Measurements from ENCODE around the gene CARS2. TPM values are rescaled to one million over a fixed set of nuclear protein-coding genes. Genes with fewer than 3 reads are reported as not detected.

CARS2 gene
- total RNA-seq, 6 experiments from 2014 or later: 22.0 to 53.2 (median 27.3) TPM

DNA sequence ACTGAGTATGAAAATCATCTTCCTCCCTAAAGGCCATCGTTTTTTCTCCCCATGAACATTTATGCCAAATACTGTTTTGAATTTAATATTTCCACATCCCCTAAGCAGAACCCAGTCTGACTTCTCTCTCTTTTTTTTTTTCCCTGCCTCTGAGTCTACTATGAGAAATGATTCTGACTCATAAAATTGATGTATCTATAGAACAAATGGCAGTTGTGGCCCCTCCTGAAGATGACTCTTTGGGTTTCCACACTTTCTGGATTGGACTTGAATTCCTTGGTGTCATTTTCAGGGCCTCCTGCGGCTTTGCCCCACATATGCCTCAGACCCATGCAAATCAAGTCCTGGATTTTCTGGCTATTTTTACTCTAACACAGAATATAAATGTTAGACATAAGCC lies 113.3 kb downstream of the CARS2 start:
- H3K36me3 ChIP-seq: no peaks in the 10 kb centered on the region
- H3K4me3 ChIP-seq: no peak overlapping the region
- ATAC-seq (no peak), DNase-seq (no peak)
- H3K9me3 ChIP-seq: no peaks in the 10 kb centered on the region
- no peak overlapping the region for H3K27ac ChIP-seq
- TF ChIP-seq, protein P1, sequence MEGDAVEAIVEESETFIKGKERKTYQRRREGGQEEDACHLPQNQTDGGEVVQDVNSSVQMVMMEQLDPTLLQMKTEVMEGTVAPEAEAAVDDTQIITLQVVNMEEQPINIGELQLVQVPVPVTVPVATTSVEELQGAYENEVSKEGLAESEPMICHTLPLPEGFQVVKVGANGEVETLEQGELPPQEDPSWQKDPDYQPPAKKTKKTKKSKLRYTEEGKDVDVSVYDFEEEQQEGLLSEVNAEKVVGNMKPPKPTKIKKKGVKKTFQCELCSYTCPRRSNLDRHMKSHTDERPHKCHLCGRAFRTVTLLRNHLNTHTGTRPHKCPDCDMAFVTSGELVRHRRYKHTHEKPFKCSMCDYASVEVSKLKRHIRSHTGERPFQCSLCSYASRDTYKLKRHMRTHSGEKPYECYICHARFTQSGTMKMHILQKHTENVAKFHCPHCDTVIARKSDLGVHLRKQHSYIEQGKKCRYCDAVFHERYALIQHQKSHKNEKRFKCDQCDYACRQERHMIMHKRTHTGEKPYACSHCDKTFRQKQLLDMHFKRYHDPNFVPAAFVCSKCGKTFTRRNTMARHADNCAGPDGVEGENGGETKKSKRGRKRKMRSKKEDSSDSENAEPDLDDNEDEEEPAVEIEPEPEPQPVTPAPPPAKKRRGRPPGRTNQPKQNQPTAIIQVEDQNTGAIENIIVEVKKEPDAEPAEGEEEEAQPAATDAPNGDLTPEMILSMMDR (IDR thresholded peaks at IDR 0.05): no peak
- no peak for TF ChIP-seq POLR2A (IDR thresholded peaks at IDR 0.05)
- H3K27me3 ChIP-seq: no peaks in the 10 kb centered on the region
- H3K4me1 ChIP-seq: no peaks in the 10 kb centered on the region
- intact Hi-C loops (cut with DNase I): loop anchor here (10.0 kb wide), 2 partner anchors 222 to 452 kb away; no protein-coding TSS in a partner anchor
- 61% methylated on average over 2 of the region's 2 CpGs for WGBS (ENCODE audit: insufficient coverage, low coverage, low lambda C conversion rate, missing lambda C conversion rate)

Other genes starting within 250 kb of the CARS2 start
- 10 to 100 TPM; 12.5 to 47.2 (median 36.3) TPM for gene RAB20, start 144.4 kb downstream of the CARS2 start, total RNA-seq
- 10 to 100 TPM; 24.2 to 41.9 (median 29.9) TPM for gene NAXD, start 90.6 kb downstream of the CARS2 start, total RNA-seq
- 10 to 100 TPM in 3 of 6 experiments, 1 to 10 TPM in 3; 3.8 to 12.0 (median 8.8) TPM for gene ING1, start 7.6 kb upstream of the CARS2 start, total RNA-seq
- 10 to 100 TPM; 40.4 to 56.2 (median 44.3) TPM for gene ANKRD10, start 209.0 kb upstream of the CARS2 start, total RNA-seq